ENCODE data around the gene IL36G. TPM values are rescaled to one million over a fixed set of nuclear protein-coding genes. Genes with fewer than 3 reads are reported as not detected.
A peak's percentile ranks its signal among the peaks of the same experiment; 100 is the strongest.

Gene IL36G
- polyA plus RNA-seq, 1 donor (not counting 4 experiments of a cell fraction or from before 2014, with no cell fraction given): 20.2 TPM

DNA sequence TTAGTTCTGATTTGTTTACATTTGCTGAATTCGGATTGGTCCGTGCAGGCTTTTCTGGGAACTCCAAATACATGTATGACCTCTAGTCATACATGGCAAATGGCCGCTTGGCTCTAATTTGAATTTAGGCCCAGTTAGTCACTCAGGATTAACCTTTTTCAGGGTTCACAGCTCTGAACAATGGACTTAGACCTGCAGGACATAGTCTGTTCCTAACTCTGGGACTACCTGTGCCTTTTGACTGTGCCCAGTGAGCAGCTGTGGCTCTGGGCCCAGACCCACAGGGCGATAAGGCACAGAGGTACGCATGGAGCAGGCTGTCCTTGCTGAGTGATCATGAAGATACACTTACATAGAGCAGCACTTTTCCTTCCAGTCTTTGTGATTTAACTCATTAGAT, 38.4 kb upstream of the IL36G start:
- no peak for TF ChIP-seq EZH2 (IDR thresholded peaks at IDR 0.05; ENCODE audit: low read length)
- TF ChIP-seq, protein P1, sequence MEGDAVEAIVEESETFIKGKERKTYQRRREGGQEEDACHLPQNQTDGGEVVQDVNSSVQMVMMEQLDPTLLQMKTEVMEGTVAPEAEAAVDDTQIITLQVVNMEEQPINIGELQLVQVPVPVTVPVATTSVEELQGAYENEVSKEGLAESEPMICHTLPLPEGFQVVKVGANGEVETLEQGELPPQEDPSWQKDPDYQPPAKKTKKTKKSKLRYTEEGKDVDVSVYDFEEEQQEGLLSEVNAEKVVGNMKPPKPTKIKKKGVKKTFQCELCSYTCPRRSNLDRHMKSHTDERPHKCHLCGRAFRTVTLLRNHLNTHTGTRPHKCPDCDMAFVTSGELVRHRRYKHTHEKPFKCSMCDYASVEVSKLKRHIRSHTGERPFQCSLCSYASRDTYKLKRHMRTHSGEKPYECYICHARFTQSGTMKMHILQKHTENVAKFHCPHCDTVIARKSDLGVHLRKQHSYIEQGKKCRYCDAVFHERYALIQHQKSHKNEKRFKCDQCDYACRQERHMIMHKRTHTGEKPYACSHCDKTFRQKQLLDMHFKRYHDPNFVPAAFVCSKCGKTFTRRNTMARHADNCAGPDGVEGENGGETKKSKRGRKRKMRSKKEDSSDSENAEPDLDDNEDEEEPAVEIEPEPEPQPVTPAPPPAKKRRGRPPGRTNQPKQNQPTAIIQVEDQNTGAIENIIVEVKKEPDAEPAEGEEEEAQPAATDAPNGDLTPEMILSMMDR (optimal IDR thresholded peaks at IDR 0.05 in 1 of 3, IDR thresholded peaks at IDR 0.05 in 1 of 3, conservative IDR thresholded peaks at IDR 0.05 in 1 of 3; ENCODE audit: extremely low read depth in 1 of 3, insufficient read depth in 2 of 3, low read length in 3 of 3): no peak
- no peaks in the 10 kb centered on the region for H3K9me3 ChIP-seq (ENCODE audit: control insufficient read depth, low read depth, low read length)

DNA sequence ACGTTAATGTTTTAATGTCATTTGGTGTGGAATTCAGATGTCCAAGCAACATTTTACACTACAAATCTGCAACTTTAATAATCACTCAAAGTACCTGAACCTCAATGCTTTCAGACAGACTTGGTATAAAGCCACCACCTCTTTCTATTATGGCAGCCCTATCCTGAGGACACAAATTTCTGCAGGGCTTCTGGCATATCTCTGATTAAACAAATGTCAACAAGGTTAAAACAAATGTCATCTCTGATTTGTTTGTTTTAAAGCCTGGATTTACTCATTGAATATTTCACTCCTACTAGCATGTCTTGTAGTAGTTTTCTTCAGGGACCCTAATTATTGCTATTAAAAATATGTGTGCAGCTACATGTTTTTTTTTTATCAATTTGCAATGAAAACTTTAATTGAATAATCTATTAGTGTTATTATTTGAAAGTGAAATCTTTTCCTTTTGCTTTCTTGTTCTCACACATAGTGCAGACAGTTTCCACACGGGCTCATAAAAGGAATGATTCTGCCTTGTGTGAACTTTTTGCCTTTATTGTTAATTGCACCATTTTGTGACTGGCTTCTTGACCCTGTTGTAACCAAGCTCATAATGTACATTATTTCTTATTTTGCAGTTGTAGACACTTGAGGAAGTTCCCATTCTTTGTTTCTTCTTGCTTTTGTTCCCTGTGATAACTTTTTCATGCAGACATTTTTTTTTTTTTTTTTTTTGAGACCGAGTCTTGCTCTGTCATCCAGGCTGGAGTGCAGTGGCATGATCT, 36.8 kb upstream of the IL36G start:
- FAIRE-seq: peak; percentile 52
- dilution Hi-C loops (cut with MboI; ENCODE audit: extremely low pct_ligation_motif_present, low sequenced_read_pairs): no loop called here
- TF ChIP-seq EZH2 (IDR thresholded peaks at IDR 0.05; ENCODE audit: low read length): no peak
- TF ChIP-seq, protein P1 (optimal IDR thresholded peaks at IDR 0.05 in 1 of 3, IDR thresholded peaks at IDR 0.05 in 1 of 3, conservative IDR thresholded peaks at IDR 0.05 in 1 of 3; ENCODE audit: extremely low read depth in 1 of 3, insufficient read depth in 2 of 3, low read length in 3 of 3): no peak
- Histone ChIP-seq H3K27ac (ENCODE audit: control insufficient read depth, insufficient read depth, low read length) (no peak overlapping the region), H3K9me3 (ENCODE audit: control insufficient read depth, low read depth, low read length) (no peaks in the 10 kb centered on the region), H3K4me2 (ENCODE audit: control insufficient read depth, extremely low read depth, insufficient read depth, low read depth, low read length) (no peak overlapping the region), H3K4me3 (ENCODE audit: control insufficient read depth in 2 of 3, extremely low read depth in 1 of 3, insufficient read depth in 2 of 3, low read depth in 1 of 3, low read length in 3 of 3) (no peak overlapping the region), H3K27me3 (ENCODE audit: control insufficient read depth, extremely low read depth, insufficient read depth, low read length) (no peaks in the 10 kb centered on the region), H3K9me1 (ENCODE audit: control insufficient read depth, extremely low read depth, insufficient read depth, low read length) (no peaks in the 10 kb centered on the region), H3K9ac (ENCODE audit: control insufficient read depth, extremely low read depth, insufficient read depth, low read length) (no peak overlapping the region), H3K4me1 (ENCODE audit: control insufficient read depth, extremely low read depth, insufficient read depth, low read length) (peaks cover 15% of the 10 kb centered on the region), H3K36me3 (ENCODE audit: control insufficient read depth in 2 of 2, extremely low read depth in 1 of 2, insufficient read depth in 2 of 2, low read length in 2 of 2) (no peaks in the 10 kb centered on the region), H2AFZ (ENCODE audit: control insufficient read depth, low read length) (no peak overlapping the region), H3K79me2 (ENCODE audit: control insufficient read depth, insufficient read depth, low read length) (no peaks in the 10 kb centered on the region), H4K20me1 (ENCODE audit: control insufficient read depth, extremely low read depth, insufficient read depth, low read length) (no peaks in the 10 kb centered on the region)
- DNase-seq (ENCODE audit: low read depth, low spot score): no peak

More for the DNA sequence above, 38.4 kb upstream of the IL36G start:
- no peak for DNase-seq (ENCODE audit: low read depth, low spot score)
- Histone ChIP-seq H3K4me2 (ENCODE audit: control insufficient read depth, extremely low read depth, insufficient read depth, low read depth, low read length) (no peak overlapping the region), H3K79me2 (ENCODE audit: control insufficient read depth, insufficient read depth, low read length) (no peaks in the 10 kb centered on the region), H3K4me1 (ENCODE audit: control insufficient read depth, extremely low read depth, insufficient read depth, low read length) (peaks cover 15% of the 10 kb centered on the region), H3K27me3 (ENCODE audit: control insufficient read depth, extremely low read depth, insufficient read depth, low read length) (no peaks in the 10 kb centered on the region), H3K27ac (ENCODE audit: control insufficient read depth, insufficient read depth, low read length) (no peak overlapping the region), H4K20me1 (ENCODE audit: control insufficient read depth, extremely low read depth, insufficient read depth, low read length) (no peaks in the 10 kb centered on the region), H3K9ac (ENCODE audit: control insufficient read depth, extremely low read depth, insufficient read depth, low read length) (no peak overlapping the region), H2AFZ (ENCODE audit: control insufficient read depth, low read length) (no peak overlapping the region), H3K9me1 (ENCODE audit: control insufficient read depth, extremely low read depth, insufficient read depth, low read length) (no peaks in the 10 kb centered on the region), H3K36me3 (ENCODE audit: control insufficient read depth in 2 of 2, extremely low read depth in 1 of 2, insufficient read depth in 2 of 2, low read length in 2 of 2) (no peaks in the 10 kb centered on the region), H3K4me3 (ENCODE audit: control insufficient read depth in 2 of 3, extremely low read depth in 1 of 3, insufficient read depth in 2 of 3, low read depth in 1 of 3, low read length in 3 of 3) (no peak overlapping the region)
- dilution Hi-C loops (cut with MboI; ENCODE audit: extremely low pct_ligation_motif_present, low sequenced_read_pairs): no loop called here
- FAIRE-seq: no peak
